HG03159 (cell line): ENCODE results near the gene TTC3.
A peak's percentile ranks its signal among the peaks of the same experiment; 100 is the strongest.
"Not testable (repeated sequence)": the region's sequence is repeated elsewhere in the genome, so short reads cannot be mapped to it uniquely, and the experiment has no call there.

Experiments
- ATAC-seq: cut with Tn5 transposase; IDR thresholded peaks from one replicate; pipeline ENCODE4 v1.9.1; 2021; ENCODE audit warnings: mild to moderate bottlenecking, moderate library complexity; ENCODE audit not compliant: unreplicated experiment

Gene TTC3, protein sequence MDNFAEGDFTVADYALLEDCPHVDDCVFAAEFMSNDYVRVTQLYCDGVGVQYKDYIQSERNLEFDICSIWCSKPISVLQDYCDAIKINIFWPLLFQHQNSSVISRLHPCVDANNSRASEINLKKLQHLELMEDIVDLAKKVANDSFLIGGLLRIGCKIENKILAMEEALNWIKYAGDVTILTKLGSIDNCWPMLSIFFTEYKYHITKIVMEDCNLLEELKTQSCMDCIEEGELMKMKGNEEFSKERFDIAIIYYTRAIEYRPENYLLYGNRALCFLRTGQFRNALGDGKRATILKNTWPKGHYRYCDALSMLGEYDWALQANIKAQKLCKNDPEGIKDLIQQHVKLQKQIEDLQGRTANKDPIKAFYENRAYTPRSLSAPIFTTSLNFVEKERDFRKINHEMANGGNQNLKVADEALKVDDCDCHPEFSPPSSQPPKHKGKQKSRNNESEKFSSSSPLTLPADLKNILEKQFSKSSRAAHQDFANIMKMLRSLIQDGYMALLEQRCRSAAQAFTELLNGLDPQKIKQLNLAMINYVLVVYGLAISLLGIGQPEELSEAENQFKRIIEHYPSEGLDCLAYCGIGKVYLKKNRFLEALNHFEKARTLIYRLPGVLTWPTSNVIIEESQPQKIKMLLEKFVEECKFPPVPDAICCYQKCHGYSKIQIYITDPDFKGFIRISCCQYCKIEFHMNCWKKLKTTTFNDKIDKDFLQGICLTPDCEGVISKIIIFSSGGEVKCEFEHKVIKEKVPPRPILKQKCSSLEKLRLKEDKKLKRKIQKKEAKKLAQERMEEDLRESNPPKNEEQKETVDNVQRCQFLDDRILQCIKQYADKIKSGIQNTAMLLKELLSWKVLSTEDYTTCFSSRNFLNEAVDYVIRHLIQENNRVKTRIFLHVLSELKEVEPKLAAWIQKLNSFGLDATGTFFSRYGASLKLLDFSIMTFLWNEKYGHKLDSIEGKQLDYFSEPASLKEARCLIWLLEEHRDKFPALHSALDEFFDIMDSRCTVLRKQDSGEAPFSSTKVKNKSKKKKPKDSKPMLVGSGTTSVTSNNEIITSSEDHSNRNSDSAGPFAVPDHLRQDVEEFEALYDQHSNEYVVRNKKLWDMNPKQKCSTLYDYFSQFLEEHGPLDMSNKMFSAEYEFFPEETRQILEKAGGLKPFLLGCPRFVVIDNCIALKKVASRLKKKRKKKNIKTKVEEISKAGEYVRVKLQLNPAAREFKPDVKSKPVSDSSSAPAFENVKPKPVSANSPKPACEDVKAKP (N-terminal part only)

GRCh38 chr21:37072988-37073416 lies at the start of gene TTC3, which contains the start of gene PIGP:
TSS of gene TTC3 (plus strand) at chr21:37073254. CDS start at chr21:37087258, 14,004 bp downstream.
TSS of gene PIGP (minus strand) at chr21:37073071. CDS start at chr21:37072515, 556 bp downstream.
- peak; percentile 68 for ATAC-seq

- no peak for ATAC-seq
Observed at GRCh38 chr21:37026499-37026898, 46.6 kb upstream of the TTC3 start.

GRCh38 chr21:37028570-37028969 lies 44.5 kb upstream of the TTC3 start:
- no peak for ATAC-seq

DNA sequence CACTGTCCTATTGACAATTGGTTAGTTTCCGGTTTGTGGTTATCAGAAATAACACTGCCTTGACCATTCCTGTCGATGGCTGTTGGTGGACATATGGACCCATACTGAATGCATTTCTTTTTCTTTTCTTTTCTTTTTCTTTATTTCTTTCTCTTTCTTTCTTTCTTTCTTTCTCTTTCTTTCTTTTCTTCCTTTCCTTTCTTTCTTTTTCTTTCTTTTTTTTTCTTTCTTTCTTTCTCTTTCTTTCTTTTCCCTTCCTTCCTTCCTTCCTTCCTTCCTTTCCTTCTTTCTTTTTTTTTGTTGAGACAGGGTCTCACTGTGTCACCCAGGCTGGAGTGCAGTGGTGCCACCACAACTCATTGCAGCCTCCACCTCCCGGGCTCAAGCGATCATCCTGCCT lies 42.2 kb upstream of the TTC3 start:
- no peak for ATAC-seq

DNA sequence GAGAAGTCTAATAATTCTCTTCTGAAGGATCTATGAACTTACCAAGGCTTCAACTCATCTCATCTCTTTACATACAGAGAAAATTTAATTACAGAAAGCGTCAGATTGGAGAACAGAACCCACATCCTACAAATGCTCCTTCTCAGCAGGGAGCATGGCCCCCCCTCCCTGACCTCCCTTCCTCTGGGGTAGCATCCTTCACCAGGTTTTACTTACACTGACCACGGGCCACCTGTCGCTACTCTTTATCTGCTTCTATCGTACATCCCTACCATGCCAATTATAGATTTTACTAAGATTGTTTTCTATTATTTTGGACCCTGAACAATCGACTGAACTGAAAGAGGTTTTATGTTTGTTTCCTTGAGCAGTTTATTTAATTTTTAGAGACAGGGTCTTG lies 40.8 kb upstream of the TTC3 start:
- ATAC-seq: no peak

DNA sequence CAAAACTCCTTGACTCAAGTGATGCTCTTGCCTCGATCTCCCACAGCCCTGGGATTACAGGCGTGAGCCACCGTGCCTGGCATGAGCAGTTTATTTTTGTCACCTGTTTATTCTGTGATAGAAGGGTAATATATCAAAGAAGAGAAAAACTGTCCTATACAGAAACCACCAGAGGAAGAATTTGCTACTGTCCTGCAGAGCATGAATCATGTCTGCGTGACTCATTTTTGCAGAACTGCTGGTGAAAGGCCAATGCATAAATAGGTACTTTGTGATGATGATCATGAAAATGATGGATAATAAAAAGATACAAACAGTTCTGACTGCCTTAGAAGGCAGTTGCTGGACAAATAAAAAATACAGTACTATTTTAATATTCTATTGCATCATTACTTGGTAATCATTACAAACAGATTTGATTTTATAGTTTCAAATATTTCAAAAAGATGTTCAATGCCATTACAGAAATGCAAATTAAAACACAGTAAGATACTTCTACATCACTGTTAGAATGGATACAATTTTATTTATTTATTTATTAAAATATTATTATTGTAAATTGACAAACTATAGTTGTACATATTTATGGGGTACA lies 40.1 kb upstream of the TTC3 start:
- no peak for ATAC-seq

DNA sequence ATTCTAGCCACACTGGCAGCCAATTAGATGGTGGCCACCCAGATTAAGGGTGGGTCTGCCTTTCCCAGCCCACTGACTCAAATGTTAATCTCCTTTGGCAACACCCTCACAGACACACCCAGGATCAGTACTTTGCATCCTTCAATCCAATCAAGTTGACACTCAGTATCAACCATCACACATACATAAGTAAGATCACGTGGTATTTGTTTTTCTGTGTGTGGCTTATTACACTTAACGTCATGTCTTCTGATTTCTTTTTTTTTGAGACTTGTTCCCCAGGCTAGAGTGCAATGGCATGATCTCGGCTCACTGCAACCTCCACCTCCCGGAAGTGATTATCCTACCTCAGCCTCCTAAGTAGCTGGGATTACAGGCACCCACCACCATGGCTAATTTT lies 38.7 kb upstream of the TTC3 start:
- ATAC-seq: not testable (repeated sequence)

GRCh38 chr21:37036177-37036576 lies 36.9 kb upstream of the TTC3 start:
- ATAC-seq: no peak

DNA sequence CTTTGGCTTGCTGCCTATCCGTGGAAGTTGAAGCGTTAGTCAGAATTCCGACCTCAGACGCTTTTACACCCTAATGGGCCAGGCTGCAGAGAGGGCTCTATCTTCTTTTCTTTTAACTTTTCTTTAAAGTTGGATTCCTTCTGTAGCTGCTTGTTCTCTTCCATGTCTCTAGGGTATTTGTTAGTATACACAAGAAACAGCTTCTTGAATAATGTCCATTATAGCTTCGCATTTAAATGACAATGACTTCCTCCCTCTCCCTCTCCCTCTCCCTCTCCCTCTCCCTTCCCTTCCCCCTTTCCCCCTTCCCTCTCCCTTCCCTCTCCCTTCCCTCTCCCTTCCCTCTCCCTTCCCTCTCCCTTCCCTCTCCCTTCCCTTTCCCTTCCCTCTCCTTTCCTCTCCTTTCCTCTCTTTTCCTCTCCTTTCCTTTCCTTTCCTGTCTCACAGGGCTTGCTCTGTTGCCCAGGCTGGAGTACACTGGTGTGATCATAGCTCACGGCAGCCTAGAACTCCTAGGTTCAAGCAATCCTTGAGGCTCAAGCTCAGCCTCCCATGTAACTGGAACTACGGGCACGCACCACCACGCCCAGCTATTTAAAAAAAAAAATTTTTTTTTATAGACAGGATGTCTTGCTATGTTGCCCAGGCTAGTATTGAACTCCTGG lies 33.5 kb upstream of the TTC3 start:
- ATAC-seq: no peak

GRCh38 chr21:37040212-37040611 lies 32.8 kb upstream of the TTC3 start:
- no peak for ATAC-seq

DNA sequence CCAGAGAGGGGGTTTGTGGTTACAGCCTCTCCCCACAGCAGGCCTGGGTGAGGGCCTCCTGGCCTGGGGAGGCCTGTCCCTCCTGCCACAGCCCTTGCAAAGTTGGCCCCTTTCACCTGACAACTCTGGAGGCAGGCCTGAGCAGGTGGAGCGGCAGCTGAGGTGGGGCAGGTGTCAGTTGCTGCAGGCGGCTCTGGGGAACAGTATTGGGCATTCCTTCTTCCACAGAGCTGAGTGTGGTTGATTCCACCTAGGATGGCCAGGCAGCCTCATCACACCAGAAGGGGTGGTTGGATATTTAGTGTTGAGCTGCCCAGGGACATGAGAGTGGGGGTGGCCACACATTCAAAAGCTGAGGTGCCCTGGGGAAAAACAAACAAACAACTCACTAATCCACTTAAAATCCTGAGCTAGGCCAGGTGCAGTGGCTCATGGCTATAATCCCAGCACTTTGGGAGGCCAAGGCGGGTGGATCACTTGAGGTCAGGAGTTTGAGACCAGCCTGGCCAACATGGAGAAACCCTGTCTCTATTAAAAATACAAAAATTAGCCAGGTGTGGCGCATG lies 31.3 kb upstream of the TTC3 start:
- ATAC-seq: no peak

DNA sequence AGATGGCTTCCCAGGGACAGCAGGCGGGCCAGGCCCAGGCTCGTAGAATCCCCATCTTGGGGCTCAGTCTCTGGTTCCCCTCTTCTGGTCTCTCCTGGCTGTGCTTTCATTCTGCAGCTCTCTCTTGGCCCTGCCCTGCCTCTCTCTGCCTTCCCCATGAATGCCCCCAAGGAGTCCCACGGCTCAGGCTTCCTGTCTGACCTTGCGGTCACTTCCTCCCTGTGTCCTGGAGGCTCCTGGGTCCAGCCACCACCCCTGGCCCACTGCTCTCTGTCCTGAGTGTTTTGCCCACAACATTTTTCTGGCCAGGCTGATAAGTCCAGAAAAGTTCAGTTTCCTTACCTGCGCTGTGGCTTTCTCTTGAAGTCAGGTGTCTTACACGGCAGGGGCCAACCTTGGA lies 29.2 kb upstream of the TTC3 start:
- ATAC-seq: no peak

DNA sequence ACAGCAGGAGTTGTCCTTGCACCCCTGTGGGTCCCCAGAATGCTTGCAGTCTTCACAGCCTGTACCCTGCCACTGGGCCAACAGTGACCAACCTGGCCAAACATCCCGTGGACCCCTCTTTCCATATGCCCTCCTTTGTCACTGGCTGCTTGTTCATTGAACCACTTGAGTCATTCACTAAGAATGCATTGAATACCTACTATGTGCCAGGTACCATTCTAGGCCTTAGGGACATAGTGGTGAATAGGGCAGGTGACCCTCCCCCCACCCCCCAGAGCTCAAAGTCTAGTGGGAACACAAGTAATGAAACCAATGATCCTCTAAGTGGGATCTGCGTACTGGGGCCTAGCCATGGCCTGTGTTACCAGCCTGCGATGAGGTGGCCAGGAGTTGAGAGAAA lies 28.4 kb upstream of the TTC3 start:
- no peak for ATAC-seq

DNA sequence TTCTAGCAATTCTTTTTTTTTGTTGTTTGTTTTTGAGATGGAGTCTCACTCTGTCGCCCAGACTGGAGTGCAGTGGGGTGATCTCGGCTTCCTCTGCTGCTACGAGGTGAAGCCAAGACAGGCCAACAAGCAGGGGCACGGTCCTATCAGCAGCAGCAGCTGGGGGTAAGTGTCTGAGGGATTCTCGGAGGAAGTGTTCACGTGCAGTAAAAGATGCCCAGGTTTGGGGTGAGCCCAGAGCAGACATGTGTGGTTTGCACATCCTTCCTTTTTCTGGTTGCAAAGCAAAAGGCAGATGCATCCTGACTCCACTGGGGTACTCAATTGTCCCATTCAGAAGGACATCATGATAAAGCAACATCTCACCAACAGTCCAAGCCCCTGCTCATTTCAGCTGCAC lies 27.9 kb upstream of the TTC3 start:
- no peak for ATAC-seq

DNA sequence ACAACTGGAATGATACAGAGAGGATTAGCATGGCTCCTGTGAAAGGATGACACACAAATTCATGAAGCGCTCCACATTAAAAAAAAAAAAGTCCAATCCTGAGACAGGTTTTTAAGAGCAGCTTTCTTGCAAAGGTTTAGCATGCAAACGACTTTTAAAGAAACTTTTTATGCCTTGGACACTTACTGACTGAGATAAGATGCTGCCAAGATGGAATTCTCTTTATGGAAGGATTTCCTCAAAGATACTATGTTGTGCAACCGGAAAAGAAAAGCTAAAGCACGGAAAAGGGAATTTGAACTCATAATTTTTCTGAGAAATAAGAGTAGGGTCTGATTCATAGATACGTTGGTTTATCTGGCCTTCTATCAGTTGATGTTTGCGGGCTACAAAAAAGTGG lies 27.5 kb upstream of the TTC3 start:
- no peak for ATAC-seq

- no peak for ATAC-seq
Observed at GRCh38 chr21:37047079-37047478, 26.0 kb upstream of the TTC3 start.

GRCh38 chr21:37049741-37050140 lies 23.3 kb upstream of the TTC3 start:
- ATAC-seq: not testable (repeated sequence)

GRCh38 chr21:37055271-37055855 lies 17.7 kb upstream of the TTC3 start:
- ATAC-seq: no peak

- ATAC-seq: no peak
Observed at GRCh38 chr21:37057614-37058013, 15.4 kb upstream of the TTC3 start.
